ENCODE results near the gene CALR.
"Not testable (repeated sequence)": the region's sequence is repeated elsewhere in the genome, so short reads cannot be mapped to it uniquely, and the experiment has no call there.

The CALR gene

GRCh38 chr19:12952488-12953137, 14.2 kb downstream of the CALR start:
- DNase-seq (ENCODE audit: low read depth, low spot score): no peak

GRCh38 chr19:12953138-12953798, 14.9 kb downstream of the CALR start:
- no peak for DNase-seq (ENCODE audit: low read depth, low spot score)

- DNase-seq (ENCODE audit: low read depth, low spot score): no peak
Observed at GRCh38 chr19:12953799-12954611, 15.6 kb downstream of the CALR start.

- no peak for DNase-seq (ENCODE audit: low read depth, low spot score)
Observed at GRCh38 chr19:12954612-12954962, 16.2 kb downstream of the CALR start.

GRCh38 chr19:12955575-12955974, 17.2 kb downstream of the CALR start:
- DNase-seq (ENCODE audit: low read depth, low spot score): not testable (repeated sequence)

GRCh38 chr19:12955996-12956395, 17.6 kb downstream of the CALR start:
- no peak for DNase-seq (ENCODE audit: low read depth, low spot score)

- peak; percentile 62 for DNase-seq (ENCODE audit: low read depth, low spot score)
Observed at GRCh38 chr19:12956446-12957388, 18.3 kb downstream of the CALR start, which contains the start of gene GADD45GIP1. TSS of gene GADD45GIP1 (minus strand) at chr19:12957223. CDS start at chr19:12957212, 11 bp downstream.

- DNase-seq (ENCODE audit: low read depth, low spot score): not testable (repeated sequence)
Observed at GRCh38 chr19:12957389-12957952, 19.1 kb downstream of the CALR start.

- no peak for DNase-seq (ENCODE audit: low read depth, low spot score)
Observed at GRCh38 chr19:12959481-12959880, 21.1 kb downstream of the CALR start.

- DNase-seq (ENCODE audit: low read depth, low spot score): peak; percentile 61
Observed at GRCh38 chr19:12965017-12965811, 26.8 kb downstream of the CALR start.

GRCh38 chr19:12965812-12966135, 27.4 kb downstream of the CALR start:
- DNase-seq (ENCODE audit: low read depth, low spot score): no peak

- no peak for DNase-seq (ENCODE audit: low read depth, low spot score)
Observed at GRCh38 chr19:12967907-12968306, 29.5 kb downstream of the CALR start.

GRCh38 chr19:12969292-12969988, 31.0 kb downstream of the CALR start, which contains the start of gene DAND5:
TSS of gene DAND5 (plus strand) at chr19:12969576. CDS start at chr19:12969661, 85 bp downstream.
- no peak for DNase-seq (ENCODE audit: low read depth, low spot score)

- DNase-seq (ENCODE audit: low read depth, low spot score): no peak
Observed at GRCh38 chr19:12970070-12970820, 31.8 kb downstream of the CALR start.

GRCh38 chr19:12973236-12973635, 34.8 kb downstream of the CALR start:
- no peak for DNase-seq (ENCODE audit: low read depth, low spot score)

- DNase-seq (ENCODE audit: low read depth, low spot score): no peak
Observed at GRCh38 chr19:12974301-12975220, 36.2 kb downstream of the CALR start.

- no peak for DNase-seq (ENCODE audit: low read depth, low spot score)
Observed at GRCh38 chr19:12975221-12975741, 36.9 kb downstream of the CALR start.

GRCh38 chr19:12976109-12976508, 37.7 kb downstream of the CALR start:
- not testable (repeated sequence) for DNase-seq (ENCODE audit: low read depth, low spot score)

All from activated CD4-positive, CD25-positive, alpha-beta regulatory T cell treated with anti-CD3 and anti-CD28 coated beads, Interleukin-2, amount 50 U/mL, for 16 hours (primary cell).